CD4-positive, alpha-beta T cell treated with Interleukin-17A for 4 hours (primary cell): ENCODE data around the gene ITPKB.
"Not testable (repeated sequence)": the region's sequence is repeated elsewhere in the genome, so short reads cannot be mapped to it uniquely, and the experiment has no call there.

Experiments used
- DNase-seq: peaks from one replicate; pipeline ENCODE4 v3.0.0-alpha.2; 2020; ENCODE audit warnings: mixed read lengths

Gene ITPKB

GRCh38 chr1:226634611-226635246 lies 104.4 kb downstream of the ITPKB start:
- peak; percentile 4 for DNase-seq

- peak; percentile 89 for DNase-seq
Measured at GRCh38 chr1:226634166-226634588, 104.9 kb downstream of the ITPKB start.

- DNase-seq = no peak
Measured at GRCh38 chr1:226633541-226634165, 105.4 kb downstream of the ITPKB start.

- peak; percentile 47 for DNase-seq
Measured at GRCh38 chr1:226632922-226633351, 106.1 kb downstream of the ITPKB start.

GRCh38 chr1:226632169-226632879 lies 106.8 kb downstream of the ITPKB start:
- no peak for DNase-seq

- no peak for DNase-seq
Measured at GRCh38 chr1:226631229-226632000, 107.7 kb downstream of the ITPKB start.

GRCh38 chr1:226630592-226630991 lies 108.5 kb downstream of the ITPKB start:
- no peak for DNase-seq

GRCh38 chr1:226629896-226630550 lies 109.1 kb downstream of the ITPKB start:
- DNase-seq = no peak

- DNase-seq = no peak
Measured at GRCh38 chr1:226629210-226629895, 109.7 kb downstream of the ITPKB start.

GRCh38 chr1:226628612-226629155 lies 110.4 kb downstream of the ITPKB start:
- no peak for DNase-seq

- DNase-seq = no peak
Measured at GRCh38 chr1:226627924-226628611, 111.0 kb downstream of the ITPKB start.

- DNase-seq = no peak
Measured at GRCh38 chr1:226627050-226627755, 111.9 kb downstream of the ITPKB start.

GRCh38 chr1:226626577-226626956 lies 112.5 kb downstream of the ITPKB start:
- DNase-seq = peak; percentile 83

GRCh38 chr1:226625832-226626576 lies 113.1 kb downstream of the ITPKB start:
- DNase-seq = no peak

GRCh38 chr1:226625326-226625725 lies 113.8 kb downstream of the ITPKB start:
- no peak for DNase-seq

GRCh38 chr1:226624526-226624925 lies 114.6 kb downstream of the ITPKB start:
- DNase-seq = no peak

- DNase-seq = no peak
Measured at GRCh38 chr1:226622012-226622411, 117.1 kb downstream of the ITPKB start.

GRCh38 chr1:226619031-226619430 lies 120.1 kb downstream of the ITPKB start:
- no peak for DNase-seq

- DNase-seq = no peak
Measured at GRCh38 chr1:226618380-226618779, 120.7 kb downstream of the ITPKB start.

- DNase-seq = not testable (repeated sequence)
Measured at GRCh38 chr1:226617719-226618118, 121.4 kb downstream of the ITPKB start.
